GM19193 (cell line): ENCODE measurements around the gene PNCK.

Source experiments
- POLR2A ChIP-seq: IDR thresholded peaks from 4 replicates; pipeline ENCODE4 v1.6.1; 2011; ENCODE audit not compliant: insufficient read depth, insufficient read length; ENCODE audit errors: extremely low read depth

PNCK gene

DNA sequence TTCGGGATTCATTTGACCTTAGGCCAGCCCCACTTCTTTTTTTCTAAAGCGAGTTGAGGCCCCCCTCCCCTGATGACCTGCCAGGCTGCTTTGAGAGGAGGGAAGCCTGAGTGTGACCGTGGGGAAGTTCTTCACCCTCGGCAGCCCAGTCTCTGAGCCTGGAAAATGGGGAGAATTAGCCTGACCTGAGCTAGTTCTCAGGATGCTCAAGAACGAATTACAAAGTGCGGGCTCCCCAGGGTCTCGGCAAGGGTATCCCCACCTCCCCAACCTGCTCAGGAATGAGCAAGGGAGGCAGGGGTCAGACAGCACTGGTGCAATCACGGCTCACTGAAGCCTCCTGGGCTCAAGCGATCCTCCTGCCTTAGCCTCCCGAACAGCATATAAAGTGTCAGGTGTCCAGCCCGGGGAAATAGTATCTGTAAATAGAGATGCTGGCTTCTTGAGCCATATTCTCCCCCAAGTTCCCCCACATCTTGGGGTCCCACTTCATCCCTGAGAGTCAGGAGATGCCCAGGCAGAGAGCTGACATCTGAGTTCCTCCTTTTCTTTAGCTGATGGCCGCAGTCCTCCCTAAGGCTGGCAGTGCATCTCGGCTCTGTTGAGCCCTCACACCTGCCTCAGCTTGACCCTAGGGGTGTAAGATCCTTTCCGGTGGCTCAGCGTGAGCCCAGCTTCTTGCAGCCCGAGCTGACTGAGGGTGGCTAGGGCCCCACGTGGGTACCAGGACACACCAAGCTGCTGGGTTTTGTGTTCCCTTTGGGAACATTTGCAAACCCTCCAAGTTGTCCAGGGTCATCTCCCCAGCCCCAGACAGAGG, 25.0 kb downstream of the PNCK start:
- TF ChIP-seq POLR2A, result no peak

- no peak for TF ChIP-seq POLR2A
Measured at GRCh38 chrX:153647461-153648357, 25.9 kb downstream of the PNCK start.

DNA sequence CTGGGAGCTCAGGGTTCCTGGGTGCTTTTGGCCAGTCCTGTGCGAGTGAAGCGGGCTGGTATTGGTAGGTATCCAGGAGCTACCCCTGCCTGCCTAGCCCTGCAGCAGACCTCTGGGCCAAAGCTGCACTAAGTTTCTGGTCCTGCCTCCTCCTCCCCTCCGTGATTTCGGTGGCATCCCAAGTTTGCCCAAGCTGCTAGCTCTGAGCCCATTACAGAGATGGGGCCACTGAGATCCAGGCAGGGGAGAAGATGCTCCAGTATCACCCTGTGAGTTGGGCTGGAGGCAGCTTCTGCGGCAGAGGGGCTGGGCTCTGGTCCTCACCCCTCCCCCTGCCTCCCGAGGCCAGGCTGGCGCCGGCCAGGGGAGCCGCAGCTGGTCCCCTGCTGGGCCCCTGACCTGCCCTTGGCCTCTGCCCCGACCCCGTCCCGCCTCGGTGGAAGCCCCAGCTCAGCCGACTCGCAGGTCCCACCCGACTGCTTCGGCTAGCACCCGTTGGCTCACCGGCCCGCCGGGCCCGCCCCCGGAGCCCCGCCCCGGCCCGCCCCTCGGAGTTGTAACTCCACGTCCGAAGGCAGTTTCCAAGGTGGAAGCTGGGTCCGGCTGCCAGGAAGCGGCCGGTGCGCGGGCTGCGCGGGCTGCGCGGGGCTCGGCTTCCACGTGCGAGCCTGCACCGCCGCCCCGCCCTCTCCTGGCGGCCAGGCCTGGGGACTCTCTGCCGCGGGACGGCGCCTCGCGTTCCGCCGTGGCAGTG, 26.8 kb downstream of the PNCK start, which contains the start of gene DUSP9:
DUSP9 (plus strand) TSS at position 584 of the 754 bp plus-strand sequence. CDS start 751 bp downstream, outside the sequence.
- TF ChIP-seq POLR2A, result no peak

GRCh38 chrX:153645921-153646488, 27.6 kb downstream of the PNCK start:
- TF ChIP-seq POLR2A, result no peak

DNA sequence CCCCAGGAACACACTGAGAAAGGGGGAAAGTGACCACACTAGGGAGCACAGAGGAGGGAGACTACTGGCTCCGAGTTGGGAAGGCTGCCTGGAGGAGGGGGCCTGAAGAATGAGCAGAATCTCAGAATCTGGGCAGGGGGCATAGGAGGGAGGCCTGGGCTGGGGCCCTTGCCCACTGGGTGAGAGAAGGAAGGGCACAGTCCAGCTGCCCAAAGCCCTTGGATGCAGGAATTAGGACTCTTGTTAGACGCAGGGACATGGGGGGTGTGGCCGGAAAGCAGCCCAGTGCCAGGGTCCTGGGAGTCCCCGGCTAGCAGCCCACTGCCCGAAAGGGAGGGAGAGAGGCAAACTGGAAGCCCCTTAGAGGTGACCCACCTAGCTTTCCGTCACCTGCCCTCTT, 28.5 kb downstream of the PNCK start:
- TF ChIP-seq POLR2A, result no peak

- no peak for TF ChIP-seq POLR2A
Measured at GRCh38 chrX:153644356-153645125, 29.1 kb downstream of the PNCK start.

DNA sequence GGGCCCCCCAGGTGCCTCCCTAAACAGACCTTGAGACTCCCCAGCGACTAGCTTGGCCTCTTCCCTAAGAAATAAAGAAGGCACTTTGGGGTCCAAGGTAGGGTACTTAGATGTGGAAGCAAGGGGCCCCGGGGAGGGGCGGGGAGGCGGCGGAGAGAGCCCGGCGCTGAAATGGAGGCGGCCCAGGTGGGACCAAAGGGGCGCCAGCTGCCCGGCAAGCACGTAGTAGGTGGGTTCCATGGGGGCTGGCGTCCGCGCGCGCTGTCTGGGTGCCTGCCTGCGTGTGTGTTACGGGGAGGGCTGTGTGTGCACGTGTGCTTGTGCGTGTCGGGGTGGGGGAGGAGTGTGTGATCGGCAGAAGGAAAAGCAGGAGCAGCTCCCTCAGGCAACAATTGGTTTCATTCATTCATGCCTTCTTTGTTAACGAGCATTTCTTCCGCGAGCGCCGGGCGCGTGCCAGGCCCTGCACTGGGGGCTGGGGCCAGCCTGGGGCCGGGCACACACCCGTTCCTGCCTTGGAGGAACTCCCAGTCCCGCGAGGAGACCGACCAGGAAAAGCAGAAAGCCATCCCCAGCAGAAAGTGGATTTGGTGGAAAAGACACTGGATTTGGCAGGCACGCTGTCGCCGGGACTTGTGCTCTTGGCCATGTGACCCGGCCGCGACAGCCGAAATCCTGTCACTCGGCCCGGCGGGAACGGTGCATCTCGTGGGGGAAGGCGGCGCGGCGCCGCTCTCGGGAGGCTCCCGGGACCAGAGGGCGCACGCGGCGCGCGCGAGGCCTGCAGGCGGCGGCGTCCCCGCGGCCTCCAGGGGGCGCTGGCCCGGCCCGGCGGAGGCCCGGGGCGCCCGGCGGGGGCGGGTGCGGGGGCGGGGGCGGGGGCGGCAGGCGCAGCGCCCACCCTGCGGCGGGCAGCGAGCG, 29.9 kb downstream of the PNCK start:
- TF ChIP-seq POLR2A, result no peak

GRCh38 chrX:153642655-153643430, 30.8 kb downstream of the PNCK start:
- TF ChIP-seq POLR2A, result no peak

GRCh38 chrX:153642051-153642654, 31.5 kb downstream of the PNCK start:
- no peak for TF ChIP-seq POLR2A

DNA sequence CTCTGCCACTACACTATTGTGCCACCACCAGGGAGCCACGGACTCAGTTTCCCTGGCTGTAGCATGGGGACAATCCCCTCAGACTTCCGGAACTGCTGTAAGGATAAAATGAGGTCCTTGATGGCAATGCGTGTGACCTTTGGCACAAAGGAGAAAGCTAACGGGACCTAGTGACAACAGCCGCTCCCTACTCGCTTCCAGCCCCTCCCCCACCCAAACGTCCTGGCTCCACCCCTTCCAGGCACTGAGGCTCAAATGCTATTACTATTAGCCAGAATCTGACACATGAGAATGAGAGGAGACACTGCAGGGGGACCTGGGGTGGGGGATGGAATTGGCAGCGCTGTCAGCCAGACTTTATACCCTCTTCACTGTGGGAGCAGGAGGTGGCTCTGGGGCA, 32.0 kb downstream of the PNCK start:
- TF ChIP-seq POLR2A, result no peak

GRCh38 chrX:153640736-153641575, 32.7 kb downstream of the PNCK start:
- no peak for TF ChIP-seq POLR2A

GRCh38 chrX:153640045-153640686, 33.4 kb downstream of the PNCK start:
- no peak for TF ChIP-seq POLR2A
